ENCODE results near the gene NPIPA1.

- TF ChIP-seq POLR2A (IDR thresholded peaks at IDR 0.05; ENCODE audit: low read length): no peak
- TF ChIP-seq ZC3H11A (IDR thresholded peaks at IDR 0.05): no peak; the same call in 1 of the 2 replicates
- no peak for TF ChIP-seq USF2 (IDR thresholded peaks at IDR 0.05)
- TF ChIP-seq MAFK (IDR thresholded peaks at IDR 0.05; ENCODE audit: partially characterized antibody): no peak
- TF ChIP-seq CTCF (IDR thresholded peaks at IDR 0.05): no peak
- no peak for TF ChIP-seq JUN (IDR thresholded peaks at IDR 0.05)
- no peak for TF ChIP-seq NFE2L2 (conservative IDR thresholded peaks at IDR 0.05; ENCODE audit: low read length)
Observed at GRCh38 chr16:14963281-14964173, 26.3 kb downstream of the NPIPA1 start.
